Tibial nerve (tissue), 4 donors: ENCODE results near the gene GGNBP2.

Experiments used
- EP300 ChIP-seq, 2 donors: sonication (generic); formaldehyde crosslinking; IDR thresholded peaks; one replicate each; pipeline ENCODE4 v1.6.1; 2017; ENCODE audit warnings: antibody characterized with exemption in 2 of 2, mild to moderate bottlenecking in 1 of 2
- TF ChIP-seq, protein P1 (sequence below), 5 experiments: fragments of 200-600 bp in 3 of 5; fragments of 450-650 bp in 2 of 5; sonication (generic) in 3 of 5; IDR thresholded peaks; one replicate each; pipeline ENCODE4 v1.5.1; 2016 to 2019; ENCODE audit warnings: antibody characterized with exemption in 5 of 5, mild to moderate bottlenecking in 3 of 5, moderate library complexity in 2 of 5

DNA sequence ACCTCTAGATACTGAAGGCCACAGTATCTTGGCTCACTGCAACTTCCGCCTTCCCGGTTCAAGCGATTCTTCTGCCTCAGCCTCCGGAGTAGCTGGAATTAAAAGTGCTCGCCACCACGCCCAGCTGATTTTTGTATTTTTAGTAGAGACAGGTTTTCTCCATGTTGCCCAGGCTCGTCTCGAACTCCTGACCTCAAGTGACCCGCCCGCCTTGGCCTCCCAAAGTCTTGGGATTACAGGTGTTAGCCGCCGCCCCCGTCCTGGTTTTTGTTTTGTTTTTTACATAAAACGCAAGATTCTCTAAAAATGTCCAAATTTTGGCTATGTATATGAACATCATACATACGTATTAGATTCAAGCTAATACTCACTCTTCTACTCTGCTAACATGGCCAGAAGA is 2.0 kb upstream of the GGNBP2 start:
- TF ChIP-seq, protein P1, sequence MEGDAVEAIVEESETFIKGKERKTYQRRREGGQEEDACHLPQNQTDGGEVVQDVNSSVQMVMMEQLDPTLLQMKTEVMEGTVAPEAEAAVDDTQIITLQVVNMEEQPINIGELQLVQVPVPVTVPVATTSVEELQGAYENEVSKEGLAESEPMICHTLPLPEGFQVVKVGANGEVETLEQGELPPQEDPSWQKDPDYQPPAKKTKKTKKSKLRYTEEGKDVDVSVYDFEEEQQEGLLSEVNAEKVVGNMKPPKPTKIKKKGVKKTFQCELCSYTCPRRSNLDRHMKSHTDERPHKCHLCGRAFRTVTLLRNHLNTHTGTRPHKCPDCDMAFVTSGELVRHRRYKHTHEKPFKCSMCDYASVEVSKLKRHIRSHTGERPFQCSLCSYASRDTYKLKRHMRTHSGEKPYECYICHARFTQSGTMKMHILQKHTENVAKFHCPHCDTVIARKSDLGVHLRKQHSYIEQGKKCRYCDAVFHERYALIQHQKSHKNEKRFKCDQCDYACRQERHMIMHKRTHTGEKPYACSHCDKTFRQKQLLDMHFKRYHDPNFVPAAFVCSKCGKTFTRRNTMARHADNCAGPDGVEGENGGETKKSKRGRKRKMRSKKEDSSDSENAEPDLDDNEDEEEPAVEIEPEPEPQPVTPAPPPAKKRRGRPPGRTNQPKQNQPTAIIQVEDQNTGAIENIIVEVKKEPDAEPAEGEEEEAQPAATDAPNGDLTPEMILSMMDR (IDR thresholded peaks at IDR 0.05): no peak
- TF ChIP-seq EP300 (IDR thresholded peaks at IDR 0.05): no peak
